ENCODE data around the gene KRT7.

Gene KRT7

GRCh38 chr12:52266514-52266913 lies 33.5 kb downstream of the KRT7 start:
- DNase-seq (ENCODE audit: low spot score) = no peak
- TF ChIP-seq CTCF (IDR thresholded peaks at IDR 0.05; ENCODE audit: extremely low read depth, missing control alignments) = no peak

GRCh38 chr12:52267266-52267665 lies 34.2 kb downstream of the KRT7 start:
- no peak for DNase-seq (ENCODE audit: low spot score)
- no peak for TF ChIP-seq CTCF (IDR thresholded peaks at IDR 0.05; ENCODE audit: extremely low read depth, missing control alignments)

- TF ChIP-seq CTCF (IDR thresholded peaks at IDR 0.05; ENCODE audit: extremely low read depth, missing control alignments) = no peak
- no peak for DNase-seq (ENCODE audit: low spot score)
Observed at GRCh38 chr12:52267699-52268098, 34.7 kb downstream of the KRT7 start.

GRCh38 chr12:52268212-52268611 lies 35.2 kb downstream of the KRT7 start:
- DNase-seq (ENCODE audit: low spot score) = no peak
- TF ChIP-seq CTCF (IDR thresholded peaks at IDR 0.05; ENCODE audit: extremely low read depth, missing control alignments) = no peak

- no peak for DNase-seq (ENCODE audit: low spot score)
- no peak for TF ChIP-seq CTCF (IDR thresholded peaks at IDR 0.05; ENCODE audit: extremely low read depth, missing control alignments)
Observed at GRCh38 chr12:52270541-52271070, 37.6 kb downstream of the KRT7 start.

- DNase-seq (ENCODE audit: low spot score) = no peak
- no peak for TF ChIP-seq CTCF (IDR thresholded peaks at IDR 0.05; ENCODE audit: extremely low read depth, missing control alignments)
Observed at GRCh38 chr12:52271158-52271557, 38.1 kb downstream of the KRT7 start.

- TF ChIP-seq CTCF (IDR thresholded peaks at IDR 0.05; ENCODE audit: extremely low read depth, missing control alignments) = no peak
- DNase-seq (ENCODE audit: low spot score) = no peak
Observed at GRCh38 chr12:52274521-52275120, 41.6 kb downstream of the KRT7 start, which contains the start of gene KRT86. Gene KRT86, plus strand, starts transcription at chr12:52274645. Its CDS starts 27,272 bp downstream, at chr12:52301917.

All from GM20000 (cell line).